GM12865 (cell line): ENCODE results near the gene SIT1.

Experiments
- DNase-seq: peaks from one replicate; pipeline ENCODE4 v3.0.0; 2010; ENCODE audit warnings: low read depth
- H3K4me3 ChIP-seq: 2 replicates; pipeline ENCODE4 v1.5.1; 2011; ENCODE audit warnings: mild to moderate bottlenecking, low read depth, low read length, control low read depth
- CTCF ChIP-seq: IDR thresholded peaks from 2 replicates; pipeline ENCODE4 v1.5.1; 2011; ENCODE audit warnings: low read length, control low read depth, low read depth, inconsistent platforms; ENCODE audit not compliant: insufficient read depth; ENCODE audit errors: missing control alignments

The SIT1 gene

GRCh38 chr9:35675732-35676392, 25.1 kb upstream of the SIT1 start:
- peak overlapping the region; percentile 33 for H3K4me3 ChIP-seq
- no peak for DNase-seq
- TF ChIP-seq CTCF, result no peak

- DNase-seq, result no peak
- H3K4me3 ChIP-seq, result no peak overlapping the region
- no peak for TF ChIP-seq CTCF
These were observed 24.5 kb upstream of the SIT1 start for GRCh38 chr9:35675204-35675603.

GRCh38 chr9:35674025-35674361, 23.3 kb upstream of the SIT1 start:
- no peak for DNase-seq
- TF ChIP-seq CTCF, result no peak
- no peak overlapping the region; the same call in 1 of the 2 replicates for H3K4me3 ChIP-seq

GRCh38 chr9:35673132-35674024, 22.6 kb upstream of the SIT1 start, which contains the start of gene CA9:
TSS of gene CA9 (plus strand) at chr9:35673928. CDS start at chr9:35673960, 32 bp downstream.
- no peak for DNase-seq
- TF ChIP-seq CTCF, result no peak
- H3K4me3 ChIP-seq, result peak within 1 kb of the TSS; percentile 9

- no peak overlapping the region for H3K4me3 ChIP-seq
- no peak for DNase-seq
- TF ChIP-seq CTCF, result no peak
These were observed 18.8 kb upstream of the SIT1 start for GRCh38 chr9:35669331-35670145.

GRCh38 chr9:35667939-35668338, 17.2 kb upstream of the SIT1 start:
- DNase-seq, result no peak
- no peak overlapping the region for H3K4me3 ChIP-seq
- no peak for TF ChIP-seq CTCF
